Activated CD8-positive, alpha-beta memory T cell treated with anti-CD3 and anti-CD28 coated beads, Interleukin-2, amount 50 U/mL, for 1 hour (primary cell): Measurements from ENCODE around the gene BLOC1S3.
A peak's percentile ranks its signal among the peaks of the same experiment; 100 is the strongest.

Source experiments
- DNase-seq: peaks from one replicate; pipeline ENCODE4 v3.0.0-alpha.2; 2020; ENCODE audit errors: extremely low read depth

Gene BLOC1S3, protein sequence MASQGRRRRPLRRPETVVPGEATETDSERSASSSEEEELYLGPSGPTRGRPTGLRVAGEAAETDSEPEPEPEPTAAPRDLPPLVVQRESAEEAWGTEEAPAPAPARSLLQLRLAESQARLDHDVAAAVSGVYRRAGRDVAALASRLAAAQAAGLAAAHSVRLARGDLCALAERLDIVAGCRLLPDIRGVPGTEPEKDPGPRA

GRCh38 chr19:45178262-45179071 is at the start of gene BLOC1S3:
Gene BLOC1S3, plus strand, starts transcription at chr19:45178784. Its CDS starts 513 bp downstream, at chr19:45179297.
- DNase-seq: peak; percentile 100

- DNase-seq: no peak
Measured at GRCh38 chr19:45128806-45129205, 49.8 kb upstream of the BLOC1S3 start.

DNA sequence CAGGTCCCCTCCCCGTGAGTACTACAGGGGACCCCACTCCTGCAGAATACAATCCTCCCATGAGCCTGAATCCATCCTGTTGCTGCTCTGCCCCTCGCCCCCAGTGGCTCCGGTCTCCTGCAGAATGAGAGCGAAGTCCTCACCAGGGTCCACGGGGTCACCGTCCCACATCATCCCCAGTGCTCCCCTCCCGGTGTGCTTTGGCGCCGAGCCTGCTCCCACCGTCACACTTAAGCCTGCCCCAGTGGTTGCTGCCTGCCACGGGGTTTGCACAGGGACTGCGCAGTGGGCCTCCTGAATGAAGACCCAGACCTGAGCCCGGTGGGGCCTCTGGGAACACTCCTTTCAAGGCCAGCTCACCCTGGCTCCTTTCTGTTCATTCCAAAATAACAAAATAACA is 48.3 kb upstream of the BLOC1S3 start:
- DNase-seq: no peak

- DNase-seq: no peak
Measured at GRCh38 chr19:45130888-45131615, 47.5 kb upstream of the BLOC1S3 start.

DNA sequence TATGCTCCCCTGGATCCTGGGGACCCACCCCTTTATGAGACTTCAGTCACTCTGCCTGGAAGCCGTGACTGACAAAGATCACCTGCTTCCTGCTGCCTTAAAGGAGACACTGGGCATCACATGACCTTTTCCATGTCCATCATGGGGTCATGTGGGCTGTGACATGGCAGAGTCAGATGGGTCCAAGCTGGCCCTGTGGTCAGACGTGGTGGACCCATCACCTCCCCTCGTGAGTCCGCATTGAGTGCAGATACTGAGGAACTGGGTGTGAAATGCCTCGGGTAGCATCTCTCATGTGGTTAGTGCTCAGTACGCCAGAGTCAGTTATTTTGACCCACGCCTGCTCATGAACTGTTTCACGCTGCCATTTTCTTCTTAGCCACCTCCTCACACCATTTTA is 44.9 kb upstream of the BLOC1S3 start:
- no peak for DNase-seq

DNA sequence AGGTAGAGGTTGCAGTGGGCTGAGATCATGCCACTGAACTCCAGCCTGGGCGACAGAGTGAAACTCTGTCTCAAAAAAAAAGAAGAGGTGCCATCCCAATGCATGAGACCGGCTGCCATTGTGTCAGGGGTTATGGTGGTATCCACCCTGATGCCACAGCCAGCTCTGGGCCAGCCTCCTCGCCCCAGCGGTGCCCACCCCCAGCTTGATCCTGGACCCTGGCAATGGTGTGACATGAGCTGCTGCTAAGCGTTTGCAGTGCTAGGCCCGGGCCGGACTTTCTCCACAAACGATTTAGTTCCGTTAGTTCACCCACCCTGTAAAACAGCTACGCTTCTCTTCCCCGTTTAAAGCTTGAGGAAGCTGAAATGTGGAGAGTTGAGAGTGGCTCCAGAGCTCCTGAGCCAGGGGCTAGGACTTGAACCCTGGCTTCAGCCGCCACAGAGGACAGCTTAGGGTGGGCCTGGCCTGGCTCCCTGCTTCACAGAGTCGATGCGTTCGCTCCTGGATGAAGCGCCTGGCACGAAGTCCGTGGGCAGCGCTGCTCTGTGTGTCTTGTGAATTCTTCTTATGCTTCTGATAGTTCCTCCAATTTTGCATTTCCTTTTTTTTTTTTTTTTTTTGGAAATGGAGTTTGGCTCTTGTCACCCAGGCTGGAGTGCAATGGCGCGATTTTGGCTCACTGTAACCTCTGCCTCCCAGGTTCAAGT is 43.3 kb upstream of the BLOC1S3 start:
- DNase-seq: no peak

DNA sequence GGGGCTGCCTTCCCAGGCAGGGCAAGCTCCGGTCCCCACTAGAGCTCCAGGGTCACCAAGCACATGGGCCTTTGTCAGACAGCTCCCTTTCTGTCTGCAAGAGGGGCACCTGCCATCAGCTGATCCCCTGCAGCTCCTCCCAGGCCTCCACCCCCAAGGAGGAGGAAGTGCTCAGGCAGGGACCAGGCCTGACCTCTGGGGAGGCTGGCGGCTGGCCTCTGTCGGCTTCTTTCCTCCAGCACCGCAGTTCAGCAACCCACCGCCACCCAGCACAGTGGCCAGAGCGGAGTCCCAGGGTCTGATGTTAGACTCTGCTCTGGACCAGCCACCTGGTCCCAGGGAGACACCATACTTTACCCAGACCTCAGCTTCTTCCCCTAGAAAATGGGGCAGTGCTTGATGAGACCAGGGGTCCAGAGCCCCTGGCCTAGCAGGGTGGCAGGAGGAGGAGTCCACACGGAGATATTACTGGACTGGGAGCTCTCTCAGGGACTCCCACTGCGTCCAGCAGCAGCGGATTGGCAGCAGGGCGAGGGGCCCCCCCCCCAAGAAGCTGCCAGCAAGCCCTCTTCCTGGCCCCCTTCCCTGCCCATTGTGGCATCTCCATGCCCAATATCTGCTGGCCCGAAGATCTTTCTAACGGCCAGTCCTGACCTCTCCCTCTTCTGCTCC is 41.9 kb upstream of the BLOC1S3 start:
- no peak for DNase-seq

GRCh38 chr19:45137179-45137761 is 41.3 kb upstream of the BLOC1S3 start:
- no peak for DNase-seq

DNA sequence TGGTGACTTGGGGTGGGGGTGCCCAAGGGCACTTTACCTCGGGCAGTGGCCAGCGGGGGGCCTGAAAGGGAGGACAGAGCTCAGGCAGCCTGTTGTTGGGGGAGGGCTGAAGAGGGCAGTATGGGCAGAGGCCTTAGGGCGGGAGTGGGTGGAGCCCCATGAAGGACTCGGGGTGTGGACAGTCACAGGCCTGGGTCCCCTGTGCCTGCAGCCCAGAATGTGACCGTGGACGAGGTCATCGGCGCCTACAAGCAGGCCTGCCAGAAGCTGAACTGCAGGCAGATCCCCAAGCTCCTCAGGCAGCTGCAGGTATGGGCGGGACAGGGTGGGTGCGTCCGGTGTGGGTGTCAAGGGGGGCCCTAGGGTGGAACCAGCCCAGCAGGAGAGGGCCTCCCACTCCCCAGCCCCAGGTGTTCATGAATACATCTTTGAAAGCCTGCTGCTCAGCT is 40.3 kb upstream of the BLOC1S3 start:
- DNase-seq: no peak

- DNase-seq: no peak
Measured at GRCh38 chr19:45139286-45140143, 39.1 kb upstream of the BLOC1S3 start.

DNA sequence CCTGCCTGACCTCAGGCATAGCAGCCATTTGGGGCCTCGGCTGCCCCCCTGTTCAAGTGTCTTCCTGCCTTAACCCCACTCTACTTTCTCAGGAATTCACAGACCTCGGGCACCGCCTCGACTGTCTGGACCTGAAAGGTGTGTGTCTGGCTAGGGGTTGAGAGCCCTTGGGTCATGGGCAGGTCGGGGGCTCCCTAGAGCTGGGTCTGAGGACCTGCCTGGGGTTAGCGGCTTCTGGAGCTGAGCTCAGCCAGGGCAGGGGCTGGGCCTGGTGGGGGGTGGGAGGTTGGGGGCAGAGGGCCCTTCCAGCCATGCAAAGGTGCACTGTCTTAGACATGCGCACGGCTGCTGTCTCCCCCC is 38.5 kb upstream of the BLOC1S3 start:
- no peak for DNase-seq

DNA sequence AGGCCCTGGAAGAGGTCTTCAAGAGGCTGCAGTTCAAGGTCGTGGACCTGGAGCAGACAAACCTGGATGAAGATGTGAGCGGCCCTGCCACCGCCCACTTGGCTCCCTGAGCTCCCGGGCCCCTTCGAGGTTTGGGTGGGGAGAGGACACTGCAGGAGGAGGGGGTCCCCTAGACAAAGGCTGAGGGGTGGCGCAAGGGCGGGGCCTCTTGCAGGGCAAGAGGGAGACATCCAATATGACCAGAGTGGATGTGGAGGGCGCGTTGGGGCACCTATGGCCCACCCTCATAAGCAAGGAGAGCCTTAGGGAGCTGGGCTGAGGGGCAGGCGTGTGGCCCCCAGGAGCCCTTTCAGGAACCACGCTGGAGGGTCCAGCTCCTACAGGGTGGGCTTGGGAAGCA is 38.1 kb upstream of the BLOC1S3 start:
- no peak for DNase-seq

- no peak for DNase-seq
Measured at GRCh38 chr19:45141203-45141900, 37.2 kb upstream of the BLOC1S3 start.

DNA sequence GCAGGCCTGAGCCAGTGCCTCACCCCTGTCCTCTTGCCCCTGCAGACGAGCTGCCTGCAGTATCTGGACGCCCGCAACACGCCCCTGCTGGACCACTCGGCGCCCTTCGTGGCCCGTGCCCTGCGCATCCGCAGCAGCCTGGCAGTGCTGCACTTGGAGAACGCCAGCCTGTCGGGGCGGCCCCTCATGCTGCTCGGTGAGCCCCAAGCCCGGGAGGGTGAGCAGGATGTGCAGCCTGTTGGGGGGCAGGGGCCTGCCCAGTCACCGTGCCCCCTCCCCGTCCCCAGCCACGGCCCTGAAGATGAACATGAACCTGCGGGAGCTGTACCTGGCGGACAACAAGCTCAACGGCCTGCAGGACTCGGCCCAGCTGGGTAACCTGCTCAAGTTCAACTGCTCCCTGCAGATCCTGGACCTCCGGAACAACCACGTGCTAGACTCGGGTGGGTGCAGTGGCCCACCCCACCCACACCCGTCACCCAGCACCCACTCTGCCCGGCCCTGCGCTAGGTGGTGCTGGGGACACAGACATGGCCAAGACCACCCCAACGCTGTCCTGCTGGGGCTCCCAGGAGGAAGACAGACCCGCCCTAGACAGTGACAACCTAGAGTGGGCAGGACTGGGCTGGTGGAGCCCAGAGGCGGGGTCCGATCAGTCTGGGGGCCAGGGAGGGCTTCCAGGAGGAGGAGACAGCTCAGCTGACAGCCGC is 36.4 kb upstream of the BLOC1S3 start:
- no peak for DNase-seq

DNA sequence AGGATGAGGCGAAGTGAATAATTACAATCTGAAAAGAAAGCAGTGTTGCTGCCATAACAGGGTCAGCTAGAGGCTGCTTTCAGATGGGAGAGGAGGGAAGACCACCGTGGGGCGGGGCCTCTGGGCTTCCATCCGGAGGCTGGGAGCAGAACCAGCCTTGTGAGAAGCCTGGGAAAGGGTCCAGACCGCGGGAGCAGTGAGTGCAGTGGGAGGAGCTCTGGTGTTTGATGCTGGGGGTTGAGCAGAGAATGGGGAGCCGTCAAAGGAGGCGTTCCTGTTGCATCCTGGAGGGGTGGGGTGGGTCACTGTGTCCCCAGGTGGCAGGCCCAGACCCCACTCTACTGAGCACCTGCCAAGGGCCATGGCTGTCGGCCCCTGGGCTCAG is 35.9 kb upstream of the BLOC1S3 start:
- no peak for DNase-seq

- no peak for DNase-seq
Measured at GRCh38 chr19:45144431-45145269, 33.9 kb upstream of the BLOC1S3 start.

- DNase-seq: no peak
Measured at GRCh38 chr19:45145270-45146189, 33.1 kb upstream of the BLOC1S3 start.
